ENCODE measurements around the gene SLC22A4.

SLC22A4 gene

DNA sequence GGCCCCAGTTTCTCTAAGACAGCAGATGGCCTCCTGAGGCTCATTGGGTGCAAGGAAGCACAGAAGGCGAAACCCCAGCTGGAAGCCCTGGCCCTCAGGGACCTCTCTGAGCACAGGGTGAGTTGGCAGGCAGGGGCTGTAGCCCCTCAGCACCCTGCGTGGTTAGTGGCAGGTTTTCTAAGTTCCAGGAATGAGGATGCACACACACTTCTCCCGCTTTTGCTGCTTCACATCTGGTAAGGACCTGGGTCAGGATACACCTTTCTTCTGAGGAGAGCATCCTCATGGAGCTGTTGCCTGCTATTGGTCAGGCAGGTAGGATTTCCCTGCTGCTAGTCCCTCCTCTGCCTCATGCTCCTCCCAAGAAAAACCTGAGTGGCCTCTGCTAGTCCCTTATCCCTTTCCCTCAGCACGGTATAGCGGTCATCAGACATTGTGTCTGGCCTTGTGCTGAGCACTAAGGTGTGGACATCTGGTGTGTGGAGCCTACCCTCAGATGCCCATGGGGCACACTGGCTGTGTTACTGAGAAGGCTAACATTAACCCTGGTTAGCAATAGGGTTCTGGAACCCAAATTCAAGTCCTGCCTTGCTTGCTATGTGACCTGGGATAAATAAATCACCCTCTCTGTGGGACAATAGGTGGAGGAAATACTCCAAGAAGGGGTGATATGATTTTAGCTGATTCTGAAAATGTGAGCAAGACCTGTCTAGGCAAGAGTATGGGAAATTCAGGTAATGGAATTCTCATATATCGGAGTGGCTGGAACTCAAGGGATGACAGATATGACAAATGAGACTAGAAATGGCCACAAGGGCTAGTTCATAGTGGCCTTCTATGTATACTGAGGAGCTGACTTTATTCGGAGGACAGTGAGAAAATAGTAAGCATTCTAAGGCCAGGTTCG lies 1.6 kb downstream of the SLC22A4 start:
- TF ChIP-seq, protein P1, sequence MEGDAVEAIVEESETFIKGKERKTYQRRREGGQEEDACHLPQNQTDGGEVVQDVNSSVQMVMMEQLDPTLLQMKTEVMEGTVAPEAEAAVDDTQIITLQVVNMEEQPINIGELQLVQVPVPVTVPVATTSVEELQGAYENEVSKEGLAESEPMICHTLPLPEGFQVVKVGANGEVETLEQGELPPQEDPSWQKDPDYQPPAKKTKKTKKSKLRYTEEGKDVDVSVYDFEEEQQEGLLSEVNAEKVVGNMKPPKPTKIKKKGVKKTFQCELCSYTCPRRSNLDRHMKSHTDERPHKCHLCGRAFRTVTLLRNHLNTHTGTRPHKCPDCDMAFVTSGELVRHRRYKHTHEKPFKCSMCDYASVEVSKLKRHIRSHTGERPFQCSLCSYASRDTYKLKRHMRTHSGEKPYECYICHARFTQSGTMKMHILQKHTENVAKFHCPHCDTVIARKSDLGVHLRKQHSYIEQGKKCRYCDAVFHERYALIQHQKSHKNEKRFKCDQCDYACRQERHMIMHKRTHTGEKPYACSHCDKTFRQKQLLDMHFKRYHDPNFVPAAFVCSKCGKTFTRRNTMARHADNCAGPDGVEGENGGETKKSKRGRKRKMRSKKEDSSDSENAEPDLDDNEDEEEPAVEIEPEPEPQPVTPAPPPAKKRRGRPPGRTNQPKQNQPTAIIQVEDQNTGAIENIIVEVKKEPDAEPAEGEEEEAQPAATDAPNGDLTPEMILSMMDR (IDR thresholded peaks at IDR 0.05), result no peak

GRCh38 chr5:132296412-132297016 lies 2.3 kb downstream of the SLC22A4 start:
- TF ChIP-seq, protein P1 (IDR thresholded peaks at IDR 0.05), result no peak

GRCh38 chr5:132297211-132297940 lies 3.2 kb downstream of the SLC22A4 start:
- TF ChIP-seq, protein P1 (IDR thresholded peaks at IDR 0.05), result no peak

DNA sequence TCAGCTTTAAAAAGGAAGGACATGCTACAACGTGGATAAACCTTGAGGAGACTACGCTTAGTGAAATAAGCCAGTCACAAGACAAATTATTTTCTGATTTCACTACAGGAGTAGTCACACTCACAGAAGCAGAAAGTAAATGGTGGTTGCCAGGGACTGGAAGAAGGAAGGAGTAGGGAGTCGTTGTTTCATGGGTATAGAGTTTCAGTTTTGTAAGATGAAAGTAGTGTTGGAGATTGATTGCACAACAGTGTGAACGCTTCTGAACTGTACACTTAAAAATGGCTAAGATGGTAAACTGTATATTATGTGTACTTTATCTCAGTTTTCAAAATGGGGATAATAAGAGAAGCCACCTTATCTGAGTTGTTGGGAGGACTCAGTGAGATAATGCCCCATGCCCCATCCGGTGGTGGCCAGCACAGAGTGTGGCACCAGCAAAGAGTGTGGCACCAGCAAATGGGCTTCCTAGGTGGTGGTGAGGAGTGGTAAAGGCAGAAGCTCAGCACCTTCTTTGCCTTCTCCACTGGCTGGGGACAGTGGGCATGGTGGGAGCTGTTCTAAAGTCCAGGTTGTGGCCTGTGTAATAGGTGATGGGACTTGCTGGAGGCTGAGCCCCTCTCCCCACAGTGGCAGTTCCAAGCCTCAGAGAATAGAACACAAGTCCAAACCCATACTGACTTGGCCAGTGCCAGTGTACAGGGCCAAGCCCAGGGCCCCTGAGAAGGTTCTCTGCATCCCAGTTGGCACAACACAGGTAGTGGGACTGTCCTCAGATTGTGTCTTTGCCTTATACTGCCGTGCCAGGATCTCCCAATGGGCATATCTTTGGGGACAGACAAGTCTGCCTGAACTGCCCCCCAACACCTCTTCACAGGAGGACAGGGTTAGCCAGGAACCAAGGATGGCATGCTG lies 4.4 kb downstream of the SLC22A4 start:
- TF ChIP-seq, protein P1 (IDR thresholded peaks at IDR 0.05), result no peak

DNA sequence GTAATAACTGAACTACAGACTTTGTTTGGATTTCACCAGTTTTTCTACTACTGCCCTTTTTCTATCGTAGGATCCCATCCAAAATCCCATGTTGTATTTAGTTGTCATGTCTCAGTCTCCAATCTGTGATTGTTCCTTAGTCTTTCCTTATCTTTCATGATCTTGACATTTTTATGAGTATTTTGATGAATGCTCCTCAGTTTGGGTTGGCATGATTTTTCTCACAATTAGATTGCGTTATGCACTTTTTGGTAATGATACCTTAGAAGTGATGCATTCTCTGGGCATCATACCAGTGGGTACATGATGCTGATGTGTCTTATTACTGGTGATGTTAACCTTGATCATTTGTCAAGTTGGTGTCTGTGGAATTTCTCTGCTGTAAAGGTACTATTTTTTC lies 5.7 kb downstream of the SLC22A4 start:
- TF ChIP-seq, protein P1 (IDR thresholded peaks at IDR 0.05), result no peak

DNA sequence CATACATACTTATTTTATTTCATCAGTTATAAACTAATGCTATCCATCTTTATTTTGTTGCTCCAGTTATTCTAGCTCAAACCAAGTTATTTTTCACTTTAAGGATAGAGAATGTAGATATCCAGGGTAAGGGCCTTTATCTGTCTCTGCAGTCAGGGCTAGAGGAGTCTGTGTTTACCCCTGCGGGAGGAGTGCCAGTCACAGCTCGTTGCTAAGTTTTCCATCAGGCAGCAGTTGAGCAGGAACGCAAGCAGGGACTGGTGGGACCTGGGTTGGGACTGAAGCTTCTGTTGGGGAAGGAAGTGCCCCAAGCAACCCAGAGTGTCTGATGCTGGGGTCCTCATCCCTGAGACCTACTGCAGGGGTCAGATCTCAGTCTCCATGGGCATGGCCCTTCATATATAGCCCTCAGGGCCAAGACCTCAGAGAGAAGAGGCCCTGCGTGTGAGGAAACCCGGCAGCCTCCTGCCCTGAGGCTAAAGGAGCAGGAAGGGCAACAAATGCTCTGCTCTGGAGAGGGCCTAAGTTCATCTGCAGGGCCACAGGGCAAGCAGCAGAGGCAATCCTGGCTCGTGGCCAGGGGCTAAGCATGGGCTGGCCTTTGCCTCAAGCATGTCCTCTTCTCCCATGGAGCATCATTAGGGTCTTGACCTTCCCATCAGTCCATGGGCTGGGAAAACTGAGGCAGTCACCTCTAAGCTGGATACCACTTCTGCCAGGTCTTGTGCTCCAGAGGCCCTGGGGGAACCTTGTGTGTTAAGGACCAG lies 6.6 kb downstream of the SLC22A4 start:
- TF ChIP-seq, protein P1 (IDR thresholded peaks at IDR 0.05), result no peak
